ENCODE results near the gene OGFR.
A peak's percentile ranks its signal among the peaks of the same experiment; 100 is the strongest.

OGFR gene

GRCh38 chr20:62804627-62805154 lies at the start of gene OGFR:
Gene OGFR (plus strand): TSS chr20:62804835. CDS start chr20:62804860, 25 bp downstream.
- DNase-seq, result no peak

- no peak for DNase-seq
These were observed 49.7 kb upstream of the OGFR start for GRCh38 chr20:62754991-62755356.

- DNase-seq, result no peak
These were observed 48.6 kb upstream of the OGFR start for GRCh38 chr20:62755817-62756724.

GRCh38 chr20:62758226-62758912 lies 46.3 kb upstream of the OGFR start:
- DNase-seq, result peak; percentile 14

GRCh38 chr20:62759981-62760431 lies 44.6 kb upstream of the OGFR start:
- peak; percentile 71 for DNase-seq

DNA sequence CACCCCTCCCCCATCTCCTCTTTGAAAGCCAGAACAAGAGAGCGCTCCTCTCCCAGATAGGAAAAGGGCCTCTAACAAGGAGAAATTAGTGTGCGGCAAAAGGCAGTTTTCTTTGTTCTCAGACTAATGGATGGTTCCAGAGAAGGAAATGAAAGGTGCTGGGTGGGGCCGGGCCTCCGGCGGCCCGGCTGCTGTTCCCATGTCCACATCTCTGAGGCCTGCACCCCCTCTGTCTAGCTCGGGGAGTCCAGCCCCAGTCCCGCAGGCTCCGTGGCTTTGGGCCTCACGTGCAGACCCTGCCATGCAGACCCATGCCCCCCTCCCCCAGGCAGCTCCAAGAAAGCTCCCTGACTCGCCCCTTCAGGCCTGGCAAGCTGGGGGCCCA lies 44.2 kb upstream of the OGFR start:
- peak; percentile 87 for DNase-seq

- no peak for DNase-seq
These were observed 43.5 kb upstream of the OGFR start for GRCh38 chr20:62760856-62761758.

DNA sequence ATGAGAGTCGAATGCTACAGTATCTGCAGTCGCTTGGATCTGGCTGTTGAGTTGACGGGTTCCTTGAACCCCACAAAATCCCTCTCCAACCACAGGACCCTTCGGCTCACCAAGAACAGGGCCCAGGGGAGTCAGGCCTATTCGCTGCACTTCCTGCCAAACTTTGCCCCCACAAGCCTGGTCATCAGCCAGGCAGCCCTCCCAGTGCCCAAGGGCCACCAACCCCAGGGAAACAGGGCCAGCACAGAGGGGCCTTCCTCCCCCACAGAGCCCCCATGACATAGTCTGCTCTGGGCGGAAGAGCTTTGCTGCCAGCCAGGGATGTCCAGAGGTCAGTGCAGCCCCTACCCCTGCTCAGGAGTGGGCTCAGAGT lies 42.9 kb upstream of the OGFR start:
- DNase-seq, result peak; percentile 2

DNA sequence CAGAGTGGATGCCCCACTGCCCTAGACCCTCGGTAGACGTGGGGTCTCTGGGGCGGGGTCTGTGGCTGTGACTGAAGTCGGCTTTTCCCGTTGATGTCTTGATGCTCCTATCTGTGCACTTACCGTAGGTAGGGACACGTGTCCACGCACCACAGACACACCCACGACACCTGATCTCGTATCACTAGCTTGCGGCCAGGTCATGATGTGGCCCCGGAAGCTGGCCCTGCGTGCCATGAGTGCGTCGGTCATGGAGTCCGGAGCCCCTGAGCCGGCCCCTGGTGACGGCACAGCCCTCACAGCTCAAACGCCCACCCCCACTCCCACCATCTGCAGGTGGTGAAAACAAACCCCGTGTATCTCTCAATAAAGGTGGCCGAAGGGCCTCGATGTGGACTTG lies 42.3 kb upstream of the OGFR start:
- DNase-seq, result peak; percentile 2

GRCh38 chr20:62762801-62763368 lies 41.8 kb upstream of the OGFR start:
- DNase-seq, result peak; percentile 3

DNA sequence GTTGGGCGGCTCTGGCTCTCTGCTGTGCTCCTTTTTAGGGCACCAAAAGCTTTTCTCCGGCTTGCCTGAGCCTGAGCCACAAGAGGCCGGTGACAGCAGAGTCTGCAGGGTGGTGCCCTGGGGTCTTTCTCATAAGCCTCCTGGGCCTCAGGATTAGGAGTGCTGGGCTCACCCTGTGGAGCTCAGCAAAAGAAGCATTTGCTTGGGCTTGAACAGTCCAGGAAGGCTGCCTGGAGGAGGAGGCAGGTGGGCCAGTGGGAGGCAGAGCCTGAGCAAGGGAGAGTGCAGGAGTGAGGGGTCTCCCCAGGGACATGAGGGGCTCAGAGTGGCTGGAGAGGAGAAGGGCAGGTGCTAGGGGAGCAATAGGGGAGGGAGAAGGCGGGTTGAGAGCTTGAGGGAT lies 41.2 kb upstream of the OGFR start:
- no peak for DNase-seq

- no peak for DNase-seq
These were observed 40.3 kb upstream of the OGFR start for GRCh38 chr20:62764156-62764935.

GRCh38 chr20:62765021-62765420 lies 39.6 kb upstream of the OGFR start:
- peak; percentile 20 for DNase-seq

- DNase-seq, result peak; percentile 16
These were observed 39.1 kb upstream of the OGFR start for GRCh38 chr20:62765432-62766070.

- peak; percentile 3 for DNase-seq
These were observed 38.6 kb upstream of the OGFR start for GRCh38 chr20:62766071-62766450.

DNA sequence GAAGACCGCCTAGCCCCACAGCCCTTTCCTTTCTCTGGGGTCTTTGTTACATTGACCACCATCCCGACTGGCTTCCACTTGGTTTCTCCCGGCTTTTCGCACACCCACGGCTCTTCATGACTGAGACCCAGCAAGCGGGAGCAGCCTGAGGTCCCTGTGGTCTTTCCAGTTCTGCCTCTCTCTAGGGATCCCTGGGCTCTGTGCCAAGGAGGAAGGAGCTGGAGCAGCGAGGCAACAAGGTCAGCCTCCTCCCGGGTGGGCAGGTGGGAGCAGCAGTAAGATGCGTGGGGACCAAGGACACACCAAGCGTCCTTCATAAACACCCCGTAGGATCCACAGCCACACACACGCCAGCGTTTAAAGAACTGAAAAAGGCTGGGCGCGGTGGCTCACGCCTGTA lies 37.9 kb upstream of the OGFR start:
- peak; percentile 13 for DNase-seq

GRCh38 chr20:62768234-62768546 lies 36.4 kb upstream of the OGFR start:
- DNase-seq, result no peak

- peak; percentile 70 for DNase-seq
These were observed 35.9 kb upstream of the OGFR start for GRCh38 chr20:62768551-62769287.

GRCh38 chr20:62769346-62770071 lies 35.1 kb upstream of the OGFR start:
- peak; percentile 22 for DNase-seq
